ENCODE measurements around the gene PHACTR1. TPM values are rescaled to one million over a fixed set of nuclear protein-coding genes. Genes with fewer than 3 reads are reported as not detected.
A peak's percentile ranks its signal among the peaks of the same experiment; 100 is the strongest.

The PHACTR1 gene
- total and polyA plus RNA-seq, 9 of the 15 experiments (the other 6 are each of a cell fraction or from before 2014, with no cell fraction given): 11.5 to 32.6 (median 22.0) TPM

DNA sequence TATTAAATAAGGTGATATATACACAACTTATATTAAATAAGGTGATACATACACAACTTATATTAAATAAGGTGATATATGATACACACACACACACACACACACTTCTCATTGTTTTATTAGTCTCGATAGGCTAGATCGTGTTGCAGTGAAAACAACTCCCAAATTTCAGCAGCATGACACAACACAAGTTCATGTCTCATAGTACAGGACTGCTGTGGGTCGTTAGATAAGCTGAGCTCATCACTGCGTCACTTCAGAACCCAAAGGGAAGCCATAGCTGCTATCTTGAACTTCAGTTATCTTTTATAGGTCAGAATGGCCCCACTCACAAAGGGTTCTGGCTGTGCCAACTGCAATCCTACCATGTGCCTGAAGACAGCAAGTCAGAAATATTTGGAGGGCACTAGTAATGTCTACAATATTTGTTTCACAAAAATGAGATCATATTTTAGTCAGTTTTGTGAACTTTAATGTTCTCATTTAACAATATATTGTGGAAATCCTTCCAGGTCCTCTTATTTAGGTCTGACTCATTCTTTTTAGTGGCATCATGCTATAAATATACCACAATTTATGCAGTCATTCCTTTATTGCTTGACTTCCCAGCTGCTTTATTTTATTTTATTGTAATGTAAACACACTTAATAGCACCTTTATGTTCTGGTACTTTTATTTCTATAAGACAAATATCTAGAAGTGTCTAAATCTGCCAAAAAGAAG is 290.2 kb downstream of the PHACTR1 start:
- BruUV-seq (replicated peaks): no TSS peak
- Histone ChIP-seq H3K79me2 (ENCODE audit: control insufficient read depth, insufficient read depth, low read length) (no peaks in the 10 kb centered on the region), H3K27ac (ENCODE audit: extremely low read depth, low read depth, low read length) (no peak overlapping the region), H2AFZ (ENCODE audit: low read depth, low read length) (peak overlapping the region; percentile 29; the same call in 1 of the 2 replicates), H3K36me3 (ENCODE audit: control insufficient read depth, insufficient read depth, low read length) (no peaks in the 10 kb centered on the region), H3K9ac (ENCODE audit: insufficient read depth in 1 of 2, low read depth in 2 of 2, low read length in 2 of 2) (no peak overlapping the region), H3K9me3 (replicated peaks; ENCODE audit: control insufficient read depth, insufficient read depth, low read depth, low read length) (no peaks in the 10 kb centered on the region), H3K4me2 (ENCODE audit: insufficient read depth, low read length) (peak overlapping the region; percentile 27; the same call in 1 of the 2 replicates), H4K20me1 (replicated peaks; ENCODE audit: control insufficient read depth, insufficient read depth, low read length) (no peaks in the 10 kb centered on the region; the same call in 1 of the 2 replicates), H3K4me1 (replicated peaks in 1 of 2; ENCODE audit: control insufficient read depth in 2 of 2, insufficient read depth in 2 of 2, low read length in 2 of 2) (peaks cover 0 to 5% of the 10 kb centered on the region in 2 experiments; a peak in 2 of 5 replicates), H3K27me3 (ENCODE audit: control insufficient read depth in 2 of 2, insufficient read depth in 2 of 2, low read length in 2 of 2) (peaks cover 7 to 14% of the 10 kb centered on the region in 2 experiments; a peak in 4 of 5 replicates), H3K9me1 (ENCODE audit: control insufficient read depth, insufficient read depth, low read length) (no peaks in the 10 kb centered on the region), H3K4me3 (no peak overlapping the region)
- ChIA-PET CTCF (ENCODE audit: low intra/inter-chr PET ratio) (no interaction called here), POLR2A (no interaction called here)
- 0% methylated on average over 4 of the region's 4 CpGs for WGBS (ENCODE audit: insufficient coverage, low coverage, missing lambda C conversion rate)
- intact Hi-C loops (cut with micrococcal nuclease) (no loop called here), in situ Hi-C loops (cut with MboI) (no loop called here)
- DNase-seq (ENCODE audit: extremely low read depth in 1 of 4, low spot score in 3 of 4): peak; percentile 20 to 68 (median 40)
- ATAC-seq: peak; percentile 82
- peak; percentile 93 for FAIRE-seq
- TF ChIP-seq MAFF (IDR thresholded peaks at IDR 0.05; ENCODE audit: low read length): peak; percentile 14; the same call in 1 of the 2 replicates
- peak; percentile 63 for TF ChIP-seq TAL1 (IDR thresholded peaks at IDR 0.05)
- peak; percentile 51 for TF ChIP-seq NFE2 (IDR thresholded peaks at IDR 0.05; ENCODE audit: low read depth)
- no peak for TF ChIP-seq ZNF551 (CRISPR knock-in tag; IDR thresholded peaks at IDR 0.05)
- TF ChIP-seq, protein P1, sequence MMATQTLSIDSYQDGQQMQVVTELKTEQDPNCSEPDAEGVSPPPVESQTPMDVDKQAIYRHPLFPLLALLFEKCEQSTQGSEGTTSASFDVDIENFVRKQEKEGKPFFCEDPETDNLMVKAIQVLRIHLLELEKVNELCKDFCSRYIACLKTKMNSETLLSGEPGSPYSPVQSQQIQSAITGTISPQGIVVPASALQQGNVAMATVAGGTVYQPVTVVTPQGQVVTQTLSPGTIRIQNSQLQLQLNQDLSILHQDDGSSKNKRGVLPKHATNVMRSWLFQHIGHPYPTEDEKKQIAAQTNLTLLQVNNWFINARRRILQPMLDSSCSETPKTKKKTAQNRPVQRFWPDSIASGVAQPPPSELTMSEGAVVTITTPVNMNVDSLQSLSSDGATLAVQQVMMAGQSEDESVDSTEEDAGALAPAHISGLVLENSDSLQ (IDR thresholded peaks at IDR 0.05): no peak
- peak; percentile 43; the same call in 1 of the 2 replicates for TF ChIP-seq NCOA1 (IDR thresholded peaks at IDR 0.05; ENCODE audit: low read depth)
- 0 out of 2 replicates have a peak, but pooled peaks have one; percentile 6 for TF ChIP-seq CEBPB (tag; IDR thresholded peaks at IDR 0.05)
- TF ChIP-seq, protein P2, sequence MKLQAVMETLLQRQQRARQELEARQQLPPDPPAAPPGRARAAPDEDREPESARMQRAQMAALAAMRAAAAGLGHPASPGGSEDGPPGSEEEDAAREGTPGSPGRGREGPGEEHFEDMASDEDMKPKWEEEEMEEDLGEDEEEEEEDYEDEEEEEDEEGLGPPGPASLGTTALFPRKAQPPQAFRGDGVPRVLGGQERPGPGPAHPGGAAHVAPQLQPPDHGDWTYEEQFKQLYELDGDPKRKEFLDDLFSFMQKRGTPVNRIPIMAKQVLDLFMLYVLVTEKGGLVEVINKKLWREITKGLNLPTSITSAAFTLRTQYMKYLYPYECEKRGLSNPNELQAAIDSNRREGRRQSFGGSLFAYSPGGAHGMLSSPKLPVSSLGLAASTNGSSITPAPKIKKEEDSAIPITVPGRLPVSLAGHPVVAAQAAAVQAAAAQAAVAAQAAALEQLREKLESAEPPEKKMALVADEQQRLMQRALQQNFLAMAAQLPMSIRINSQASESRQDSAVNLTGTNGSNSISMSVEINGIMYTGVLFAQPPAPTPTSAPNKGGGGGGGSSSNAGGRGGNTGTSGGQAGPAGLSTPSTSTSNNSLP (IDR thresholded peaks at IDR 0.05; ENCODE audit: borderline replicate concordance, low read depth, low read length): 0 out of 2 replicates have a peak, but pooled peaks have one; percentile 33
- TF ChIP-seq SMARCA4 (IDR thresholded peaks at IDR 0.05): peak; percentile 45; the same call in 1 of the 2 replicates
- no peak for TF ChIP-seq CREB3 (tag; conservative IDR thresholded peaks at IDR 0.05; ENCODE audit: low read depth)
- peak; percentile 58 for TF ChIP-seq CBFA2T2 (conservative IDR thresholded peaks at IDR 0.05)
- TF ChIP-seq NCOR1 (IDR thresholded peaks at IDR 0.05): peak; percentile 36; the same call in 1 of the 2 replicates
- no peak for TF ChIP-seq NR2C2 (CRISPR knock-in tag; IDR thresholded peaks at IDR 0.05)
- TF ChIP-seq NR2C2 (tag; IDR thresholded peaks at IDR 0.05): peak; percentile 50; the same call in 1 of the 2 replicates
- TF ChIP-seq, protein P3, sequence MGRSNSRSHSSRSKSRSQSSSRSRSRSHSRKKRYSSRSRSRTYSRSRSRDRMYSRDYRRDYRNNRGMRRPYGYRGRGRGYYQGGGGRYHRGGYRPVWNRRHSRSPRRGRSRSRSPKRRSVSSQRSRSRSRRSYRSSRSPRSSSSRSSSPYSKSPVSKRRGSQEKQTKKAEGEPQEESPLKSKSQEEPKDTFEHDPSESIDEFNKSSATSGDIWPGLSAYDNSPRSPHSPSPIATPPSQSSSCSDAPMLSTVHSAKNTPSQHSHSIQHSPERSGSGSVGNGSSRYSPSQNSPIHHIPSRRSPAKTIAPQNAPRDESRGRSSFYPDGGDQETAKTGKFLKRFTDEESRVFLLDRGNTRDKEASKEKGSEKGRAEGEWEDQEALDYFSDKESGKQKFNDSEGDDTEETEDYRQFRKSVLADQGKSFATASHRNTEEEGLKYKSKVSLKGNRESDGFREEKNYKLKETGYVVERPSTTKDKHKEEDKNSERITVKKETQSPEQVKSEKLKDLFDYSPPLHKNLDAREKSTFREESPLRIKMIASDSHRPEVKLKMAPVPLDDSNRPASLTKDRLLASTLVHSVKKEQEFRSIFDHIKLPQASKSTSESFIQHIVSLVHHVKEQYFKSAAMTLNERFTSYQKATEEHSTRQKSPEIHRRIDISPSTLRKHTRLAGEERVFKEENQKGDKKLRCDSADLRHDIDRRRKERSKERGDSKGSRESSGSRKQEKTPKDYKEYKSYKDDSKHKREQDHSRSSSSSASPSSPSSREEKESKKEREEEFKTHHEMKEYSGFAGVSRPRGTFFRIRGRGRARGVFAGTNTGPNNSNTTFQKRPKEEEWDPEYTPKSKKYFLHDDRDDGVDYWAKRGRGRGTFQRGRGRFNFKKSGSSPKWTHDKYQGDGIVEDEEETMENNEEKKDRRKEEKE (IDR thresholded peaks at IDR 0.05; ENCODE audit: borderline replicate concordance in 1 of 2, control insufficient read depth in 1 of 2, low read depth in 2 of 2, low read length in 1 of 2): no peak
